ENCODE results near the gene LRIF1. TPM values are rescaled to one million over a fixed set of nuclear protein-coding genes. Genes with fewer than 3 reads are reported as not detected.

The LRIF1 gene
- total RNA-seq, 4 donors from 2014 or later, result 0.20 to 10.1 (median 7.6) TPM

DNA sequence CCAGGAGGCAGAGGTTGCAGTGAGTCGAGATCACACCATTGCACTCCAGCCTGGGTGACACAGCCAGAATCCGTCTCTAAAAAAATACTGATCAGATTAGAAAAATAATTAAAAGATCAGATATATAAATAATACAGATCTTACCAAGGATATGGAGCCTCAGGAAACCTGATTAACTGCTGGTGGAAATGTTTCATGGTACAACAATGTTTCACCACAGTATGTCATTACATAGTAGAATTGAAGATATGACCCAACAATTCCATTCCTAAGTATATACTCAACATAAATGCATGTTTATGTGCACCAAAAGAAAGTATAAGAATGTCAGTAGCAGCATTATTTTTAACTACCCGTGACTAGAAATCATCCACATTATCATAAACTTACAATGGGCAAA is 49.0 kb downstream of the LRIF1 start:
- TF ChIP-seq EP300 (IDR thresholded peaks at IDR 0.05; ENCODE audit: low read depth) (no peak), POLR2AphosphoS5 (IDR thresholded peaks at IDR 0.05) (no peak), POLR2A (IDR thresholded peaks at IDR 0.05) (no peak)
- TF ChIP-seq, protein P1, sequence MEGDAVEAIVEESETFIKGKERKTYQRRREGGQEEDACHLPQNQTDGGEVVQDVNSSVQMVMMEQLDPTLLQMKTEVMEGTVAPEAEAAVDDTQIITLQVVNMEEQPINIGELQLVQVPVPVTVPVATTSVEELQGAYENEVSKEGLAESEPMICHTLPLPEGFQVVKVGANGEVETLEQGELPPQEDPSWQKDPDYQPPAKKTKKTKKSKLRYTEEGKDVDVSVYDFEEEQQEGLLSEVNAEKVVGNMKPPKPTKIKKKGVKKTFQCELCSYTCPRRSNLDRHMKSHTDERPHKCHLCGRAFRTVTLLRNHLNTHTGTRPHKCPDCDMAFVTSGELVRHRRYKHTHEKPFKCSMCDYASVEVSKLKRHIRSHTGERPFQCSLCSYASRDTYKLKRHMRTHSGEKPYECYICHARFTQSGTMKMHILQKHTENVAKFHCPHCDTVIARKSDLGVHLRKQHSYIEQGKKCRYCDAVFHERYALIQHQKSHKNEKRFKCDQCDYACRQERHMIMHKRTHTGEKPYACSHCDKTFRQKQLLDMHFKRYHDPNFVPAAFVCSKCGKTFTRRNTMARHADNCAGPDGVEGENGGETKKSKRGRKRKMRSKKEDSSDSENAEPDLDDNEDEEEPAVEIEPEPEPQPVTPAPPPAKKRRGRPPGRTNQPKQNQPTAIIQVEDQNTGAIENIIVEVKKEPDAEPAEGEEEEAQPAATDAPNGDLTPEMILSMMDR (IDR thresholded peaks at IDR 0.05), result no peak
- peaks cover 5 to 9% of the 10 kb centered on the region in 2 donors for H3K9me3 ChIP-seq
- peaks cover 0 to 6% (median 0%) of the 10 kb centered on the region in 4 donors for H3K4me1 ChIP-seq
- in situ Hi-C loops (cut with MboI; ENCODE audit: low pct_ligation_motif_present in 1 of 4, low pct_unique_long_range_greater_than_20kb in 1 of 4, low sequenced_read_pairs in 3 of 4), result no loop called here
- intact Hi-C loops (cut with DNase I; ENCODE audit: low total_unique reads), result no loop called here
- WGBS, 2 donors (ENCODE audit: low coverage in 1 of 2), result 84 to 85% methylated on average over 3 of the region's 3 CpGs
- no peak overlapping the region for H3K4me3 ChIP-seq
- no peaks in the 10 kb centered on the region for H3K36me3 ChIP-seq
- H3K27me3 ChIP-seq, result no peaks in the 10 kb centered on the region
- H3K27ac ChIP-seq, result no peak overlapping the region
- no peak for DNase-seq

DNA sequence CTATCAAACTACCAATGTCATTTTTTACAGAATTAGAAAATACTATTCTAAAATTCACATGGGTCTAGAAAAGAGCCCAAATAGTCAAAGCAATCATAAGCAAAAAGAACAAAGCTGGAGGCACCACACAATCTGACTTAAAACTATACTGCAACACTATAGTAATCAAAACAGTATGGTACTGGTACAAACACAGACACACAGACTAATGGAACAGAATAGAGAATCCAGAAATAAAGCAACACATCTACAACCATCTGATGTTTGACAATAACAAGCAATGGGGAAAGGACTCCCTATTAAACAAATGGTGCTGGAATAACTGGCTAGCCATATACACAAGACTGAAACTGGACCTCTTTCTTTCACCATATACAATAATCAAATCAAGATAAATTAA is 50.9 kb downstream of the LRIF1 start:
- in situ Hi-C loops (cut with MboI; ENCODE audit: low pct_ligation_motif_present in 1 of 4, low pct_unique_long_range_greater_than_20kb in 1 of 4, low sequenced_read_pairs in 3 of 4), result no loop called here
- H3K27ac ChIP-seq, result no peak overlapping the region
- intact Hi-C loops (cut with DNase I; ENCODE audit: low total_unique reads), result no loop called here
- H3K9me3 ChIP-seq, result peaks cover 5 to 9% of the 10 kb centered on the region in 2 donors
- TF ChIP-seq, protein P1 (IDR thresholded peaks at IDR 0.05), result no peak
- TF ChIP-seq POLR2AphosphoS5 (IDR thresholded peaks at IDR 0.05) (no peak), POLR2A (IDR thresholded peaks at IDR 0.05) (no peak), EP300 (IDR thresholded peaks at IDR 0.05; ENCODE audit: low read depth) (no peak)
- no peak for DNase-seq
- peaks cover 0 to 6% (median 0%) of the 10 kb centered on the region in 4 donors for H3K4me1 ChIP-seq
- no peaks in the 10 kb centered on the region for H3K36me3 ChIP-seq
- H3K4me3 ChIP-seq, result no peak overlapping the region
- H3K27me3 ChIP-seq, result no peaks in the 10 kb centered on the region

DNA sequence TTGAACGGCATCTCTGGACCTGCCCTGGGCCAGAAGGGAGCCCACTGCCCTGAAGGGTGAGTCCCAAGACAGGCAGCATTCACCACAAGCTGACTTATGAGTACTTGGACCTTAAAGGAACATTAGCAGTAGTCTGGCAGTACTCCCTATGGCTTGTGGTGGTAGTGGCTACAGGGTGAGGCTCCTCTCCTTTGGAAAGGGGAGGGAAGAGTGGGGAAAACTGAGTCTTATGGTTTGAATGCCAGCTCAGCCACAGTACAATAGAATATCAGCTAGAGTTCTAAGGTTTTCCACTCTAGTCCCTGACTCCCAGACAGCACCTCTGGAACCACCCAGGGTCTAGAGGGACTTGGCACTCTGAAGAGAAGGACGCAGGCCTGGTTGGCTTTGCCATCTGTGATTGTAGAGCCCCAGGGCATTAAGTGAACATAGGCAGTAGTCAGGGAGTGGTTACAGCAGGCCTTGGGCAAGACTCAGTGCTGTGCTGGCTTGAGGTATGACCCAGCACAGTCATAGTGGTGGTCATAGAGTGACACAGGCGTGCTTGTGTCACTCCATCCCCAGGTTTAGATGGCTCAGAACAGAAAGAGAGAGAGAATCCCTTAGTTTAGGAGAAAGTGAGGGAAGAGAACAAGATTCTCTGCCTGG is 59.7 kb downstream of the LRIF1 start:
- H3K9me3 ChIP-seq, result no peaks in the 10 kb centered on the region
- no peaks in the 10 kb centered on the region for H3K4me1 ChIP-seq
- intact Hi-C loops (cut with DNase I; ENCODE audit: low total_unique reads) (no loop called here), in situ Hi-C loops (cut with MboI; ENCODE audit: low pct_ligation_motif_present in 1 of 4, low pct_unique_long_range_greater_than_20kb in 1 of 4, low sequenced_read_pairs in 3 of 4) (no loop called here)
- H3K36me3 ChIP-seq, result no peaks in the 10 kb centered on the region
- H3K27ac ChIP-seq, result no peak overlapping the region
- 40 to 75% methylated on average over 1 to 3 of the region's 3 CpGs for WGBS, 2 donors (ENCODE audit: low coverage in 1 of 2)
- no peaks in the 10 kb centered on the region for H3K27me3 ChIP-seq
- TF ChIP-seq EP300 (IDR thresholded peaks at IDR 0.05; ENCODE audit: low read depth) (no peak), POLR2AphosphoS5 (IDR thresholded peaks at IDR 0.05) (no peak), POLR2A (IDR thresholded peaks at IDR 0.05) (no peak)
- TF ChIP-seq, protein P1 (IDR thresholded peaks at IDR 0.05), result no peak
- H3K4me3 ChIP-seq, result no peak overlapping the region
- no peak for DNase-seq

DNA sequence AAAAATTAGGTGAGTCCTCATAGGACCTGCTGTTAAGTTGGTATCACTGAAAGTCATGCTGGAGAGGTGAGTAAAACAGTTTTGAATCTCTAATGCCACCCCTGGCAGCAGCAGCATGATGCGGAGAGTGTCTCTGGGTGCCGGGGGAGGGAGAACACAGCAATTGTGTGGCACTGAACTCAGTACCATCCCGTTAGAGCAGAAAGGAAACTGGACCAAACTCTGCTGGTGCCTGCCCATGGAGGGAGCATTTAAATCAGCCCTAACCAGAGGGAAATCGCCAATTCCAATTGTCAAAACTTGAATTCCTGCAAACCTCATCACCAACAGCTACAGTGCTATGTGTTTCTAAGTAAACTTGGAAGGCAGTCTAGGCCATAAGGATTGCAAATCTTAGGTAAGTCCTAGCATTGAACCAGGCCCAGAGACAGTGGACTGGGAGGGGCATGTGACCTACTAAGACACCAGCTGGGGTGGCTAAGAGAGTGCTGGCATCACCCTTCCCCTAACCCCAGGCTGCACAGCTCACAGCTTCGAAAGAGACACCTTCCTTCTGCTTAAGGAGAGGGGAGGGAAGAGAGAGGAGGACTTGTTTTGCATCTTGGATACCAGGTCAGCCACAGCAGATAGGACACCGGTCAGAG is 60.8 kb downstream of the LRIF1 start:
- H3K36me3 ChIP-seq, result no peaks in the 10 kb centered on the region
- no peak for DNase-seq
- H3K27me3 ChIP-seq, result no peaks in the 10 kb centered on the region
- intact Hi-C loops (cut with DNase I; ENCODE audit: low total_unique reads), result no loop called here
- H3K4me1 ChIP-seq, result no peaks in the 10 kb centered on the region
- in situ Hi-C loops (cut with MboI; ENCODE audit: low pct_ligation_motif_present in 1 of 4, low pct_unique_long_range_greater_than_20kb in 1 of 4, low sequenced_read_pairs in 3 of 4), result no loop called here
- no peak for TF ChIP-seq POLR2AphosphoS5 (IDR thresholded peaks at IDR 0.05)
- no peak for TF ChIP-seq POLR2A (IDR thresholded peaks at IDR 0.05)
- no peak for TF ChIP-seq EP300 (IDR thresholded peaks at IDR 0.05; ENCODE audit: low read depth)
- TF ChIP-seq, protein P1 (IDR thresholded peaks at IDR 0.05), result no peak
- WGBS, 2 donors (ENCODE audit: low coverage in 1 of 2), result 83% methylated on average over 6 of the region's 6 CpGs; no CpG with 5 or more reads in 1 of the 2 donors
- H3K27ac ChIP-seq, result no peak overlapping the region
- no peaks in the 10 kb centered on the region for H3K9me3 ChIP-seq
- H3K4me3 ChIP-seq, result no peak overlapping the region

All from transverse colon (tissue), 4 donors.